Activated CD4-positive, CD25-positive, alpha-beta regulatory T cell treated with anti-CD3 and anti-CD28 coated beads, Interleukin-2, amount 50 U/mL, for 24 hours (primary cell): ENCODE results near the gene TAF6.
"Not testable (repeated sequence)": the region's sequence is repeated elsewhere in the genome, so short reads cannot be mapped to it uniquely, and the experiment has no call there.

Experiments
- ATAC-seq, 2 donors: fragments of 150-1000 bp; cut with Tn5 transposase; one replicate each; pipeline ENCODE4 v1.10.0; 2021; ENCODE audit warnings: mild to moderate bottlenecking in 1 of 2, moderate library complexity in 1 of 2

Gene TAF6

GRCh38 chr7:100152404-100152803 is 33.2 kb upstream of the TAF6 start:
- ATAC-seq = no peak

GRCh38 chr7:100148559-100149328 is 29.6 kb upstream of the TAF6 start, which contains the start of gene LAMTOR4:
Gene LAMTOR4, plus strand, starts transcription at chr7:100148918. Its CDS starts 55 bp downstream, at chr7:100148973.
- ATAC-seq = peak; percentile 98

GRCh38 chr7:100148225-100148558 is 29.0 kb upstream of the TAF6 start:
- peak; percentile 2 to 5 for ATAC-seq

- ATAC-seq = no peak
Observed at GRCh38 chr7:100147278-100147677, 28.1 kb upstream of the TAF6 start.

GRCh38 chr7:100146350-100146749 is 27.2 kb upstream of the TAF6 start:
- not testable (repeated sequence) for ATAC-seq

GRCh38 chr7:100142461-100142860 is 23.3 kb upstream of the TAF6 start:
- ATAC-seq = no peak

GRCh38 chr7:100141555-100141949 is 22.4 kb upstream of the TAF6 start:
- no peak for ATAC-seq

- ATAC-seq = no peak
Observed at GRCh38 chr7:100137851-100138760, 18.9 kb upstream of the TAF6 start.

- peak; percentile 80 to 83 for ATAC-seq
Observed at GRCh38 chr7:100132697-100133151, 13.6 kb upstream of the TAF6 start.

- no peak for ATAC-seq
Observed at GRCh38 chr7:100132126-100132525, 13.0 kb upstream of the TAF6 start.

GRCh38 chr7:100130608-100131453 is 11.7 kb upstream of the TAF6 start:
- no peak for ATAC-seq

GRCh38 chr7:100130220-100130607 is 11.1 kb upstream of the TAF6 start:
- not testable (repeated sequence) for ATAC-seq

- ATAC-seq = no peak
Observed at GRCh38 chr7:100128637-100128963, 9.4 kb upstream of the TAF6 start.

- no peak for ATAC-seq
Observed at GRCh38 chr7:100127866-100128636, 8.9 kb upstream of the TAF6 start.

GRCh38 chr7:100126931-100127865 is 8.0 kb upstream of the TAF6 start, which contains the start of gene MBLAC1:
Gene MBLAC1, plus strand, starts transcription at chr7:100126967. Its CDS starts 429 bp downstream, at chr7:100127396.
- ATAC-seq = peak; percentile 79 to 81

- ATAC-seq = peak in 1 of 2 donors; percentile 33
Observed at GRCh38 chr7:100126239-100126930, 7.2 kb upstream of the TAF6 start.

- no peak for ATAC-seq
Observed at GRCh38 chr7:100124301-100125230, 5.4 kb upstream of the TAF6 start.

- no peak for ATAC-seq
Observed at GRCh38 chr7:100122568-100122967, 3.4 kb upstream of the TAF6 start.

GRCh38 chr7:100122067-100122466 is 2.9 kb upstream of the TAF6 start:
- no peak for ATAC-seq
